Urinary bladder (tissue), 4 donors: ENCODE measurements around the gene MYO3B. TPM values are rescaled to one million over a fixed set of nuclear protein-coding genes. Genes with fewer than 3 reads are reported as not detected.
"Not testable (repeated sequence)": the region's sequence is repeated elsewhere in the genome, so short reads cannot be mapped to it uniquely, and the experiment has no call there.

ENCODE experiments used
- DNase-seq: peaks from one replicate; pipeline ENCODE4 v3.0.0-alpha.2; 2015; ENCODE audit errors: extremely low spot score
- H3K27ac ChIP-seq: one replicate; pipeline ENCODE4 v1.5.1; 2013; ENCODE audit warnings: low read depth, mild to moderate bottlenecking, moderate library complexity
- H3K36me3 ChIP-seq: one replicate; pipeline ENCODE4 v1.6.1; 2013; ENCODE audit warnings: mild to moderate bottlenecking, moderate library complexity; ENCODE audit not compliant: insufficient read depth
- H3K4me1 ChIP-seq: one replicate; pipeline ENCODE4 v1.6.1; 2013; ENCODE audit warnings: mild to moderate bottlenecking, moderate library complexity; ENCODE audit not compliant: insufficient read depth
- H3K4me3 ChIP-seq: one replicate; pipeline ENCODE4 v1.5.1; 2013; ENCODE audit warnings: low read depth, low read length
- WGBS: extraction: QIAGEN DNeasy Blood & Tissue Kit; methylation state at CpG from one replicate; pipeline ENCODE4 v1.1.7; 2013; 5-methylcytosine and 5-hydroxymethylcytosine counted together
- polyA plus RNA-seq: library from polyadenylated mRNA; stranded (reverse); fragments of 200-250 nt; gene quantifications from one replicate; pipeline ENCODE4 v1.2.3, GENCODE V29; 2013
- total RNA-seq: library from RNA; depleted of rRNA; stranded (reverse); fragments of >200 nt; gene quantifications from one replicate; pipeline ENCODE4 v1.2.3, GENCODE V29; 2014
- donor health status: healthy with polysubstance abuse.
- donor health status: healthy.

Gene MYO3B
- total and polyA plus RNA-seq, 2 donors, result 0.44 to 2.8 TPM

DNA sequence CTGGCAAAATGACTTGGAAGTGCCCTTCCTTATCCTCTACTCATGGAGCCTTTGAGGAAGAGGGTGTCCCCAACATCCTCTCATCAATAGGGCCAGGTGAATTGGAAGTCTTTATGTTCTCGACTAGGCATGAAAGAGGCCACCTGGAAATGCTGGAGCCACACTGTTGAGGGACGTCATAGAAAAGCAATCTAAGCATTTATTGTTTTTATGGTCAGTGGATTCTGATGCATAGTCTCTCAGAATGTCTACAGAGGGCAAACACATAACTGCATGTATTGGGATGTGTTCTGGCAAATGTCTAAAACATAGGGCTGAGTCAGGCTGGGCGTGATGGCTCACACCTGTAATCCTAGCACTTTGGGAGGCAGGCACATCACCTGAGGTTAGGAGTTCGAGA is 290.6 kb downstream of the MYO3B start:
- no peak overlapping the region for H3K27ac ChIP-seq
- H3K36me3 ChIP-seq, result no peaks in the 10 kb centered on the region
- no peak overlapping the region for H3K4me3 ChIP-seq
- WGBS, result 85% methylated on average over 4 of the region's 4 CpGs
- H3K4me1 ChIP-seq, result no peaks in the 10 kb centered on the region
- no peak for DNase-seq

DNA sequence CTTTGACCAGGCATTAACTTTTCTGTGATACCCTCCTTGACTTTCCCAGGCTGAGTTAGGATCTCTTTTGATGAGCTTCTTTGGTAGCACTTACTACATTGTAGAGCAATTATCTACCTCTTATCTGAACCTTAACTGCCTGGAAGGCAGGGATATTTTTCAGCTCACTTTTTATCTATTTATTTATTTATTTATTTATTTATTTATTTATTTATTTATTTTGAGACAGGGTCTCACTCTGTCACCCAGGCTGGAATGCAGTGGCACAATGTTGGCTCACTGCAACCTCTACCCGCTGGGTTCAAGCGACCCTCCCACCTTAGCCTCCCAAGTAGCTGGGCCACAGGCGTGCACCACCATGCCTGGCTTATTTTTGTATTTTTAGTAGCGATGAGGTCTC is 294.6 kb downstream of the MYO3B start:
- not testable (repeated sequence) for H3K36me3 ChIP-seq, DNase-seq, H3K4me3 ChIP-seq, H3K4me1 ChIP-seq, H3K27ac ChIP-seq
- WGBS, result 97% methylated on average over 4 of the region's 4 CpGs

DNA sequence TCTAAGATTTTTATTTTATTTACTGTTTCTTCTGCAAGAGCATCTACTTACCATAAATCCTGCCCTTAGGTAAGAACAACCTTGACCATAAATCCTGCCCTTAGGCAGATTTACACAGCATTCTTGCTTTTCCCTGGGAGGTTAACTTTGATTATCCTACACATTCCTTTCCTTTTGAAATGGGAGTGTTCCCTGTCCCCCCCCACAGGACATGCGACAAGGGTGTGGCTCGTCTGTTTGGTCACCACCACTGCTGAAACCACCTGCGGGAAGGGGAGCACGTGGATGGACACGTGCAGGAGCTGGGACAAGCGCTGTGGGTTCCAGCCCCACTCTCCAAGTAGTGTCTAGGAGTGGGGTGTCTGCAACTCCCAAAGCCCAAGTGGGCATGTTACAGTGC is 297.9 kb downstream of the MYO3B start:
- no peak for DNase-seq
- H3K36me3 ChIP-seq, result no peaks in the 10 kb centered on the region
- no peak overlapping the region for H3K27ac ChIP-seq
- H3K4me1 ChIP-seq, result no peaks in the 10 kb centered on the region
- 79% methylated on average over 6 of the region's 6 CpGs for WGBS
- H3K4me3 ChIP-seq, result no peak overlapping the region

DNA sequence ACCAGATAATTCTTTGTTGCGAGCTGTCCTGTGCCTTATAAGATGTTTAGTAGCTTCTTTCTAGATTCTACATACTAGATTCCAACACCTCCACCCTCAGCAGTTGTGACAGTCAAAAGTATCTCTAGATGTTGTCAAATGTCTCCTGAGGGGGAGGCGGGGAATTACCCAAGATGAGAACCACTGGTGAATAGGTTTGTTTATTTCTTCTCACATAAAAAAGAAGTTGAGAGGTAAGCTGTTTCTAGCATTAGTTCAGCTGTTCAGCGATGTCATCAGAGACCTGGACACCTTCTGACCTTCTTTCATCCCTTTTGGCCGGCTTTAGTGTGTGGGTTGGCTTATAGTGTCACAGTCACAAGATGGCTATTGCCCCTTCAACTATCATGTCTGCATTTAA is 299.7 kb downstream of the MYO3B start:
- DNase-seq, result no peak
- 68% methylated on average over 4 of the region's 4 CpGs for WGBS
- Histone ChIP-seq H3K27ac (no peak overlapping the region), H3K4me3 (no peak overlapping the region), H3K36me3 (no peaks in the 10 kb centered on the region), H3K4me1 (no peaks in the 10 kb centered on the region)

DNA sequence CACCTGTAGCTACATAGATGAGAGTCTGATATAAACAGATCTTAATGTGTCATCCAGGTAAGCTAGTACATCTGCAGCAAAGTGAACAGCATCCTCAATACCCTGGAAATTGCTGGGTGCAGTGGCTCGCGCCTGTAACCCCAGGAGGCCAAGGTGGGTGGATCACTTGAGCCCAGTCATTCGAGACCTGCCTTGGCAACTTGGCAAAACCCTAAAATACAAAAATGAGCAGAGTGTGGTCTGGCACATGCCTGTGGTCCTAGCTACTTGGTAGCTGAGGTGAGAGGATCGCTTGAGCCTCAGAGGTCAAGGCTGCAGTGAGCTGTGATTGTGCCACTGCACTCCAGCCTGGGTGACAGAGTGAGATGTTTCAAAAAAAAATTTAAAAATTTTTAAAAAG is 303.3 kb downstream of the MYO3B start:
- Histone ChIP-seq H3K4me3 (no peak overlapping the region), H3K4me1 (no peaks in the 10 kb centered on the region), H3K27ac (no peak overlapping the region), H3K36me3 (no peaks in the 10 kb centered on the region)
- 95% methylated on average over 4 of the region's 4 CpGs for WGBS
- no peak for DNase-seq

DNA sequence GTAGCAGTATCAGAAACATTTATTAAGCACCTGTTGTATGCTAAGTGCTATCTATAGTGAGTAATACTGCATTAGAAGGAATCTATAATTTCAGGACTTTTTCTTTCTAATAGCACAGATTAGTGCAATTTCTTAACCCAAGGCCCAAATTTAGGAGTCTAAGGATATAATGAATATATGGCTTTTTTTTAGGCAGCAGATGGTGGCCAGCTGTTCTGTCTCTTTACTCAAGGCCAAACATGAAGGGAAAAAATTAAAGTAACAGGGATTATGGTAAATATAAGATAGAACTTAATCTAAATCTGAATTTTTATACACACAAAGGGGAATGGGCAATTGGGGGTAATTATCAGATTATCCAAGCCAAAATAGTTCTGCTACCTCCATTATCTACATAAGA is 306.6 kb downstream of the MYO3B start:
- no peak overlapping the region for H3K4me3 ChIP-seq
- DNase-seq, result no peak
- H3K4me1 ChIP-seq, result no peaks in the 10 kb centered on the region
- H3K36me3 ChIP-seq, result no peaks in the 10 kb centered on the region
- no peak overlapping the region for H3K27ac ChIP-seq

DNA sequence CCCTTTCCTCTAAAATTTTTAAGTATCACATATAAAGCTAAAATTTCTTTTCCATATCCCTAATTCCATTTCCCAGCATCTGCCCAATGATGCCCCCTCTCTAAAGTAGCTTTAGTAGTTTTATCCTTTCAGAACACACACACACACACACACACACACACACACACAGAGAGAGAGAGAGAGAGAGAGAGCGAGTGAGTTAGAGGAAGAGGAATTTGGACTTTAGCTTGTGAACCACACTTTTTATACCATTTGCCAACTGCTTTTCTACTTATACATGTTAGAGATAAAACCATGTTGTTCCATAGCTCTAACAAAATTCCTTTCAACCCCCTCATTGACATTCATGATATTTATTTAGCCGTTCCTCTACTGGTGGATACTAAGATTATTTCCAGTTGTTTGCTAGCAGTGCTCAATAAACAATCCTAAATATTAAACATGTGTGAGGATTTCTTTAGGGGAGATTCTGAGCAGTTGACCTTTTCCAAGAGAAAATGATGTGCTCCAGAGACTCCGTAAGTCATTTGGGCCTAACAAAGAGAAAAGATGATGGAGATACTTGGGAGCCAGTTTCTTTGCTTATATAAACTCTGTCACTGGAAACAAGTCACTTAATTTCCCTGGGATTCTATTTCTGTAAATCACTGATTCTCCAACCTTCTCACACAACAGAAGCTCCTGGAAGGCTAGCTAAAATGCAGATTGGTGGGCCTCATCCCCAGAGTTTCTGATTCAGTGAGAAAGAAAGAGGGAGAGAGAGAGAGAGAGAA is 307.5 kb downstream of the MYO3B start:
- no peak overlapping the region for H3K4me3 ChIP-seq
- no peak for DNase-seq
- no peaks in the 10 kb centered on the region for H3K36me3 ChIP-seq
- H3K4me1 ChIP-seq, result no peaks in the 10 kb centered on the region
- 60% methylated on average over 3 of the region's 3 CpGs for WGBS
- no peak overlapping the region for H3K27ac ChIP-seq

DNA sequence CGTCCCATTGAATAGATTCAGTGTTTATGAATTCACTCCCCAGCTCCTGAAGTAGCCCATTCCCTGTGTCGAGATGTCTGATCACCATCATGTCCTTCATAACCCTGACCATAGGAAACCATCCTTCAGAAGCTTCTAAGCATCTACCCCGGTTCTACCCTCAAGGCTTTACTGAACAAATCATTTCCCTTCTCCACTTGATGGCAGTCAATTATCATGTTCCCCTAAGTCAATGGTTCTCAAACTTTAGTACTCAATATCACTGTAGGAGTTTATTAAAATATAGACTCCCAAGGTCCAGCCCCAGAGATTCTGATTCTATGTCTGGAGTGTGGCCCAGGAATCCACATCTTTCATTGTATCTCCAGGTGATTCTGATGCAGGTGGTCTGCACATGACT is 308.8 kb downstream of the MYO3B start:
- WGBS, result 92% methylated on average over 3 of the region's 3 CpGs
- Histone ChIP-seq H3K27ac (no peak overlapping the region), H3K36me3 (no peaks in the 10 kb centered on the region), H3K4me1 (no peaks in the 10 kb centered on the region), H3K4me3 (no peak overlapping the region)
- no peak for DNase-seq

DNA sequence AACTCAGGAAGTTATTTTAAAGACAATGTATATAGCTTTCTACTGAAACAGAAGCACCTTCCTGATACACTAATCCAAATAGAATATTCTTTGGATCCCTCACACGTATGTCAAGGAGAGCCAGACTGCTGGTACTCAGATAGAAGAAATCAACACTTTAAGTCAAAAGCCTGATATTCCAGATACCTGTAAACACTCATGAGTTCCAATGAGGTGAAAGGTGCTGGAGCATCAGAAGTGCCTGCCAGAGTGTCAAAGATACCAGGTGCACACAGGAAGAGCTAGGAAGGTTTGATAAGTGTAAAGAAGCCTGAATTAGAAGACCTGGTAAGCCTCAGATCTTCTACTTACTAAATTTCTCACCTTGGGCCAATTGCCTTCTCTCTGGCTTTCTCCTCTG is 310.9 kb downstream of the MYO3B start:
- no peak for DNase-seq
- no peak overlapping the region for H3K4me3 ChIP-seq
- H3K36me3 ChIP-seq, result no peaks in the 10 kb centered on the region
- WGBS, result 63% methylated on average over 1 of the region's 1 CpG
- no peaks in the 10 kb centered on the region for H3K4me1 ChIP-seq
- no peak overlapping the region for H3K27ac ChIP-seq

DNA sequence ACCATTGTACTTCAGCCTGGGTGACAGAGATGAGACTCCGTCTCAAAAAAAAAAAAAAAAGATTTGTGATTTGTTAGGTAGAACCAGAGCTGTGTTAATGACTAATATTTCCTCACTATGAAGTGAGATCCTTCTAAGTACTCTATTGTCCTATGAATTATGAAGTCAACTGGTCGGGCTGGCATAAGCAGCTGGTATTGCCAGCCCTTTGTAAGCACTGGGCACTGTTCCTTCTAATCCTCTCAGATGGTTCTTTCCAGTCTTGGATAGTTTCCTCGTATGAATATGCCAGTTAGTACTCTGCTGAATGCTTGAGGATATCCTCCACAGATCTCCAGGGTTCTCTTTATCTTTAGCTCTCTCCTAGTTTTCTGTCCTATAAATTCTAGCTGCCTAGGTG is 314.1 kb downstream of the MYO3B start:
- H3K4me3 ChIP-seq, result no peak overlapping the region
- H3K27ac ChIP-seq, result no peak overlapping the region
- no peaks in the 10 kb centered on the region for H3K36me3 ChIP-seq
- no peaks in the 10 kb centered on the region for H3K4me1 ChIP-seq
- 86% methylated on average over 3 of the region's 3 CpGs for WGBS
- no peak for DNase-seq

DNA sequence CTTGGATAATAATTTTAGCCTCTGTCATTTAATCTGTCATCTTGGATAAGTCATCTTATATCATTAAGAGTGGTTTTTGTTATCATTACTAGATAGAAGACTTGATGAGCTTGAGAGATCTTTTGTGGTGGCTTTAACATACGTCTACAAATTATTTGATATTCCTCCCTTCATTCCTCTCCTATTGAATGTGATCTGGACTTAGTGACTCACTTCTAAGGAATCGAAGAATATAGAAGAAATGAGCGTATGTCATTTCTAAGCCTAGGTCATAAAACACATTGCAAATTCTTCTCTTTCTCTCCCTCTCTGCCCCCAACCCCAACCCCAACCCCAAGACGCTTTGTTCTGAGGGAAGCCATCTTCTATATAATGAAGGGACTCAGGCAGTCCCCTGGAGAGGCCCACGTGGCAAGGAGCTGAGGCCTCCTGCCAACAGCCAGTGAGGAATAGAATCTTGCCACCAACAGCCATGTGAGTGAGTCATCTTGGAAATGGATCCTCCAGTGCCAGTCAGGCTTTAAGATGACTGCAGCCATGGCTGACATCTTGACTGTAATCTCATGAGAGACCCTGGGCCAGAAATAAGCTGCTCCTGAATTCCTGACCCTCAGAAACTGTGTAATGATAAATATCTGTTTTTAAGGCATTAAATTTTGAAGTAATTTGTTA is 315.6 kb downstream of the MYO3B start:
- DNase-seq, result no peak
- WGBS, result 79% methylated on average over 5 of the region's 5 CpGs

DNA sequence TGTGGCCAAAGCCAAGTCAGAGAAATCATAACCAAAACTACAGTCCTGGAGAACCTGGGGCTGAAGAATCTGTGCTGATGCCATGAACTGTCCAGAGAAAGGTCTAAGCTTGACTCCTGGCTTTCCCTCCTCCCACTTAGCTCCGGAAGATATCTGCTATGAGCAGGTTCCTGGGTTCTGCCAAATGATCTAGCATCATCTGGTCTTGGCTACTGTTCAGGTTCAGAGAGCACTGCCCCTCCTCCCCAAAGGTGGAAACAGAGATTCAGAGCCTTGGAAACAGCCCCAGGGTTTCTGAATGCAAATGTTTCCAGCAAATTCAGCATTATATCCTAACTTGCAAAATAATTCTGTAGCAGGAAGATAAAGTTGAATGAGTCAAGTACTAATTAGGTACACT is 317.9 kb downstream of the MYO3B start:
- no peak for DNase-seq
- Histone ChIP-seq H3K36me3 (no peaks in the 10 kb centered on the region), H3K4me1 (no peaks in the 10 kb centered on the region), H3K27ac (no peak overlapping the region), H3K4me3 (no peak overlapping the region)
- 66% methylated on average over 1 of the region's 1 CpG for WGBS

More for the DNA sequence above, 315.6 kb downstream of the MYO3B start:
- Histone ChIP-seq H3K4me3 (no peak overlapping the region), H3K27ac (no peak overlapping the region), H3K36me3 (no peaks in the 10 kb centered on the region), H3K4me1 (no peaks in the 10 kb centered on the region)

DNA sequence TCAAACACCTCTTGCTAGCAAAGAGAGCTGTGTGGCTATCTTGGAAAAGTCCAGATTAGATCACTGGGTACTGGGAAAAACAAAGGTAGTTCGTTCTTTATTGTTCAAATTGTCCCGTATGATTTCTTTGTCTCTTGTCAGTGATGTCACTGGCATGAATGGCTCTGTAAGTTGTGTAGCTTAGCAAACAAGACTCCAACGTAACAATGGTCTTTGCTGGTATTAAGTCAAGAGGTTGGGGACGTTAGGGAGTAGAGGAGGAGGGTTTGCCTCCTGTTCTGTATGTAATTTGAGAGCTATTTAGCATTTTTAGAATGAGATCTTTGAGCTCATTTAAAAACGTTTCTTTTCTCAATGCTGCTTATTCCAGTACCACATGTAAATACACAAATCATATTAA is 320.7 kb downstream of the MYO3B start:
- WGBS, result 42% methylated on average over 5 of the region's 5 CpGs
- DNase-seq, result no peak
- H3K27ac ChIP-seq, result no peak overlapping the region
- no peak overlapping the region for H3K4me3 ChIP-seq
- H3K4me1 ChIP-seq, result no peaks in the 10 kb centered on the region
- no peaks in the 10 kb centered on the region for H3K36me3 ChIP-seq

DNA sequence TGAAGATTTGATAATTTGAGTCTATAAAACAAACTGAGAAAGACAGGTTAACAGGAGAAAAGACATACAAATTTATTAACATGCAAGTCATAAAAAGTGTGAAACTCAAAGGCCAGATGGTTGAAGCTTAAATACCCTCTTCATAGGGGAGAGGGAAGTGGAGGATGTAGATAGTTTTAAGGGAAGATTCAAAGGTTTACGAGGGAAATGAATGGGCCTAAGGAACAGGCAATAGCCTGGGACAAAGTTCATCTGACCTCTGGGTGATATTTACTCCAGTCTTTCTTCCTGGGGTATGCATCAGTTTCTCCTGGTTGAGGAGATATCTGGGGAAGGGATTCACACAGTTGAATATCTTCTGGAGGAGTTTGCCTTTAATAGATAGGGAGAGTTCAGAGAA is 322.2 kb downstream of the MYO3B start:
- no peaks in the 10 kb centered on the region for H3K4me1 ChIP-seq
- DNase-seq, result no peak
- no peaks in the 10 kb centered on the region for H3K36me3 ChIP-seq
- no peak overlapping the region for H3K4me3 ChIP-seq
- WGBS, result 82% methylated on average over 1 of the region's 1 CpG
- H3K27ac ChIP-seq, result peak overlapping the region; percentile 15
